Liver (tissue), 9 donors: ENCODE measurements around the gene MAPK11. TPM values are rescaled to one million over a fixed set of nuclear protein-coding genes. Genes with fewer than 3 reads are reported as not detected.

Experiments
- DNase-seq: peaks from one replicate; pipeline ENCODE4 v3.0.0-alpha.2; 2017; ENCODE audit warnings: low spot score
- H3K27ac ChIP-seq, 2 donors: one replicate each; pipeline ENCODE4 v1.7.0; 2013; ENCODE audit warnings: inconsistent platforms in 2 of 2, low read length in 2 of 2, control low read depth in 1 of 2, low read depth in 1 of 2, mild to moderate bottlenecking in 1 of 2
- H3K27me3 ChIP-seq, 4 donors: one replicate each; pipeline versions ENCODE4 v1.6.1 to v1.7.0; 2013; ENCODE audit warnings: low read length in 3 of 4, inconsistent platforms in 1 of 4, mild to moderate bottlenecking in 1 of 4, moderate library complexity in 1 of 4; ENCODE audit not compliant: control insufficient read depth in 4 of 4, insufficient read depth in 4 of 4
- H3K36me3 ChIP-seq, 4 donors: one replicate each; pipeline versions ENCODE4 v1.6.1 to v1.7.0; 2013; ENCODE audit warnings: low read length in 3 of 4, mild to moderate bottlenecking in 3 of 4, low read depth in 1 of 4, moderate library complexity in 1 of 4; ENCODE audit not compliant: control insufficient read depth in 4 of 4, insufficient read depth in 3 of 4
- H3K4me1 ChIP-seq, 4 donors: one replicate each; pipeline versions ENCODE4 v1.6.1 to v1.7.0; 2013; ENCODE audit warnings: low read length in 3 of 4, mild to moderate bottlenecking in 3 of 4, moderate library complexity in 1 of 4; ENCODE audit not compliant: control insufficient read depth in 4 of 4, insufficient read depth in 4 of 4
- H3K4me3 ChIP-seq, 3 donors: one replicate each; pipeline versions ENCODE4 v1.6.1 to v1.7.0; 2013; ENCODE audit warnings: low read length in 3 of 3, control low read depth in 1 of 3, low read depth in 1 of 3, mild to moderate bottlenecking in 1 of 3
- H3K9ac ChIP-seq, 2 donors: one replicate each; pipeline ENCODE4 v1.7.0; 2013; ENCODE audit warnings: low read length in 2 of 2, mild to moderate bottlenecking in 2 of 2, moderate library complexity in 2 of 2, control low read depth in 1 of 2, low read depth in 1 of 2
- H3K9me3 ChIP-seq, 4 donors: one replicate each; pipeline versions ENCODE4 v1.6.1 to v1.7.0; 2013; ENCODE audit warnings: low read length in 3 of 4; ENCODE audit not compliant: control insufficient read depth in 4 of 4
- CTCF ChIP-seq: fragments of 150-350 bp; IDR thresholded peaks from 2 replicates; pipeline ENCODE4 v1.5.1; 2017; ENCODE audit warnings: improper control_type of control experiment, low read depth, low read length; ENCODE audit not compliant: missing input control
- EGR1 ChIP-seq, 2 donors: IDR thresholded peaks; 2 replicates each; pipeline ENCODE4 v1.6.1; 2016 to 2018; ENCODE audit warnings: antibody characterized with exemption in 2 of 2, low read depth in 2 of 2
- FOXA1 ChIP-seq: IDR thresholded peaks from 2 replicates; pipeline ENCODE4 v1.6.1; 2016; ENCODE audit warnings: antibody characterized with exemption
- FOXA2 ChIP-seq: IDR thresholded peaks from 2 replicates; pipeline ENCODE4 v1.6.1; 2016; ENCODE audit warnings: antibody characterized with exemption
- GABPA ChIP-seq, 2 donors: IDR thresholded peaks in 1 of 2; conservative IDR thresholded peaks in 1 of 2; 2 replicates each; pipeline ENCODE4 v1.6.1; 2016; ENCODE audit warnings: antibody characterized with exemption in 2 of 2, mild to moderate bottlenecking in 1 of 2, moderate library complexity in 1 of 2
- HNF4A ChIP-seq, 2 donors: conservative IDR thresholded peaks; 2 replicates each; pipeline ENCODE4 v1.6.1; 2016; ENCODE audit warnings: antibody characterized with exemption in 2 of 2, mild to moderate bottlenecking in 2 of 2
- HNF4G ChIP-seq: IDR thresholded peaks from 2 replicates; pipeline ENCODE4 v1.6.1; 2016; ENCODE audit warnings: antibody characterized with exemption
- JUND ChIP-seq, 2 donors: IDR thresholded peaks; 2 replicates each; pipeline ENCODE4 v1.6.1; 2016; ENCODE audit warnings: antibody characterized with exemption in 2 of 2
- NR2F2 ChIP-seq: IDR thresholded peaks from 2 replicates; pipeline ENCODE4 v1.6.1; 2016; ENCODE audit warnings: antibody characterized with exemption
- RAD21 ChIP-seq, 2 donors: IDR thresholded peaks; 2 replicates each; pipeline ENCODE4 v1.6.1; 2016; ENCODE audit warnings: antibody characterized with exemption in 2 of 2, mild to moderate bottlenecking in 2 of 2
- REST ChIP-seq: IDR thresholded peaks from 2 replicates; pipeline ENCODE4 v1.6.1; 2016; ENCODE audit warnings: antibody characterized with exemption, mild to moderate bottlenecking
- RXRA ChIP-seq, 2 donors: IDR thresholded peaks; 2 replicates each; pipeline ENCODE4 v1.6.1; 2017 to 2018; ENCODE audit warnings: antibody characterized with exemption in 2 of 2, mild to moderate bottlenecking in 1 of 2
- SP1 ChIP-seq: IDR thresholded peaks from 2 replicates; pipeline ENCODE4 v1.6.1; 2018; ENCODE audit warnings: antibody characterized with exemption, mild to moderate bottlenecking
- TAF1 ChIP-seq: conservative IDR thresholded peaks from 2 replicates; pipeline ENCODE4 v1.6.1; 2016; ENCODE audit warnings: antibody characterized with exemption, mild to moderate bottlenecking
- YY1 ChIP-seq: IDR thresholded peaks from 2 replicates; pipeline ENCODE4 v1.6.1; 2016; ENCODE audit warnings: antibody characterized with exemption, mild to moderate bottlenecking
- WGBS: extraction: QIAGEN DNeasy Blood & Tissue Kit; methylation state at CpG from one replicate; pipeline ENCODE4 v1.1.7; 2013; 5-methylcytosine and 5-hydroxymethylcytosine counted together
- polyA plus RNA-seq, 2 donors: library from polyadenylated mRNA; stranded (reverse) in 1 of 2; unstranded in 1 of 2; fragments of 200-250 nt in 1 of 2; fragments of >200 nt in 1 of 2; fragmentation: Nextera tagmentation in 1 of 2; extraction: Ambion mirVana in 1 of 2; gene quantifications; one replicate each; pipeline versions ENCODE4 v1.2.1 to v1.2.3, GENCODE V29; 2013 to 2015
- total RNA-seq, 2 donors: library from RNA; depleted of rRNA; stranded (reverse); fragments of >200 nt; gene quantifications; one replicate each; pipeline ENCODE4 v1.2.3, GENCODE V29; 2014
- TF ChIP-seq, protein P1 (sequence below): IDR thresholded peaks from 2 replicates; pipeline ENCODE4 v1.6.1; 2016; ENCODE audit warnings: antibody characterized with exemption
- TF ChIP-seq, protein P2 (sequence below): IDR thresholded peaks from 2 replicates; pipeline ENCODE4 v1.6.1; 2016; ENCODE audit warnings: antibody characterized with exemption
- donor health status: healthy.
- donor health status: healthy.
- donor health status: healthy.
- donor health status: healthy.
- donor health status: healthy.

MAPK11 gene
- total and polyA plus RNA-seq, 4 donors: 0.65 to 2.0 (median 1.0) TPM

- H3K27me3 ChIP-seq: no peaks in the 10 kb centered on the region
- peaks cover 14 to 74% (median 34%) of the 10 kb centered on the region in 4 donors for H3K36me3 ChIP-seq
- 93% methylated on average over 21 of the region's 21 CpGs for WGBS
- no peaks in the 10 kb centered on the region for H3K9me3 ChIP-seq
- H3K4me3 ChIP-seq: no peak overlapping the region
- H3K4me1 ChIP-seq: peaks cover 0 to 3% (median 0%) of the 10 kb centered on the region in 4 donors
- TF ChIP-seq CTCF (no peak), RXRA (IDR thresholded peaks at IDR 0.05) (no peak), RAD21 (IDR thresholded peaks at IDR 0.05) (no peak), YY1 (no peak), SP1 (no peak), REST (no peak), HNF4G (no peak), TAF1 (no peak), EGR1 (IDR thresholded peaks at IDR 0.05; ENCODE audit: low read depth in 2 of 2) (no peak), JUND (IDR thresholded peaks at IDR 0.05) (no peak)
- TF ChIP-seq, protein P1, sequence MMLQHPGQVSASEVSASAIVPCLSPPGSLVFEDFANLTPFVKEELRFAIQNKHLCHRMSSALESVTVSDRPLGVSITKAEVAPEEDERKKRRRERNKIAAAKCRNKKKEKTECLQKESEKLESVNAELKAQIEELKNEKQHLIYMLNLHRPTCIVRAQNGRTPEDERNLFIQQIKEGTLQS: no peak
- H3K27ac ChIP-seq: no peak overlapping the region
- no peak overlapping the region for H3K9ac ChIP-seq
- DNase-seq: no peak
Observed at GRCh38 chr22:50286275-50286674, 16.1 kb upstream of the MAPK11 start.

DNA sequence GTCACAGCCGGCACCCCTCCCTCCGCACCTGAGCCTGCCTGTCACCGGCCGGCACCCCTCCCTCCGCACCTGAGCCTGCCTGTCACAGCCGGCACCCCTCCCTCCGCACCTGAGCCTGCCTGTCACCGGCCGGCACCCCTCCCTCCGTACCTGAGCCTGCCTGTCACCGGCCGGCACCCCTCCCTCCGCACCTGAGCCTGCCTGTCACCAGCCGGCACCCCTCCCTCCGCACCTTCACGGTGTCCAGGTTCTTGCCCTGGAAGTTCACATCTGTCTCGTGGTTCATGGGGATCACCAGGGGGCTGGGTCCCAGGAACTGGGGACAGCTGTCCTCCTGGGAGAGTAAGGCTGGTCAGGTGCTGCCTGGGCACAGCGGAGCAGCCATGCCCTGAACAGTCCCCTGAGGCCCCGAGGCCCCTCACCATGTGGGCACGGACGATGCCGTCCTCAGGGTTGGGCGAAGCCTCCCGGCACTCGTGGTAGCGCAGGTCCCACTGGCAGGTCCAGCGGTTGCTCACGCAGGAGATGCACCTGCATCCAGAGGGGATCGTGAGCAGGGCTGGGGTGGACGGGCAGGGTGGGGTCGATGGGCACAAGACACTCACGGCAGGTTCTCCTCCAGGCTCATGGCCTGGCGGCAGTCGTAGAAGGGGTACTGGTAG is 15.5 kb upstream of the MAPK11 start:
- TF ChIP-seq, protein P2, sequence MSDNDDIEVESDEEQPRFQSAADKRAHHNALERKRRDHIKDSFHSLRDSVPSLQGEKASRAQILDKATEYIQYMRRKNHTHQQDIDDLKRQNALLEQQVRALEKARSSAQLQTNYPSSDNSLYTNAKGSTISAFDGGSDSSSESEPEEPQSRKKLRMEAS: no peak
- TF ChIP-seq TAF1 (no peak), SP1 (no peak), FOXA2 (no peak), YY1 (no peak), REST (no peak), NR2F2 (no peak), GABPA (IDR thresholded peaks at IDR 0.05 in 1 of 2, conservative IDR thresholded peaks at IDR 0.05 in 1 of 2) (no peak), RAD21 (IDR thresholded peaks at IDR 0.05) (no peak), FOXA1 (no peak), RXRA (IDR thresholded peaks at IDR 0.05) (no peak), HNF4A (conservative IDR thresholded peaks at IDR 0.05) (no peak), HNF4G (no peak), EGR1 (IDR thresholded peaks at IDR 0.05; ENCODE audit: low read depth in 2 of 2) (no peak), JUND (IDR thresholded peaks at IDR 0.05) (no peak)
- TF ChIP-seq, protein P1: no peak
- peaks cover 14 to 80% (median 37%) of the 10 kb centered on the region in 4 donors for H3K36me3 ChIP-seq
- H3K27me3 ChIP-seq: no peaks in the 10 kb centered on the region
- H3K4me3 ChIP-seq: no peak overlapping the region
- DNase-seq: no peak
- no peaks in the 10 kb centered on the region for H3K9me3 ChIP-seq
- H3K27ac ChIP-seq: no peak overlapping the region
- WGBS: 94% methylated on average over 30 of the region's 34 CpGs
- no peaks in the 10 kb centered on the region for H3K4me1 ChIP-seq
- no peak overlapping the region for H3K9ac ChIP-seq
